Mammary epithelial cell (primary cell): ENCODE measurements around the gene PCDHGA5.

Experiments used
- EZH2 ChIP-seq: IDR thresholded peaks from 2 replicates; pipeline ENCODE4 v1.6.1; 2012; ENCODE audit warnings: low read length, inconsistent platforms, borderline replicate concordance
- TF ChIP-seq, protein P1 (sequence below), 2 donors: IDR thresholded peaks in 1 of 2; conservative IDR thresholded peaks in 1 of 2; 2 replicates each; pipeline ENCODE4 v1.5.1; 2011 to 2012; ENCODE audit warnings: inconsistent platforms in 2 of 2, low read length in 2 of 2, mild to moderate bottlenecking in 2 of 2, control low read depth in 1 of 2, low read depth in 1 of 2; ENCODE audit not compliant: insufficient read depth in 1 of 2; ENCODE audit errors: extremely low read depth in 1 of 2

DNA sequence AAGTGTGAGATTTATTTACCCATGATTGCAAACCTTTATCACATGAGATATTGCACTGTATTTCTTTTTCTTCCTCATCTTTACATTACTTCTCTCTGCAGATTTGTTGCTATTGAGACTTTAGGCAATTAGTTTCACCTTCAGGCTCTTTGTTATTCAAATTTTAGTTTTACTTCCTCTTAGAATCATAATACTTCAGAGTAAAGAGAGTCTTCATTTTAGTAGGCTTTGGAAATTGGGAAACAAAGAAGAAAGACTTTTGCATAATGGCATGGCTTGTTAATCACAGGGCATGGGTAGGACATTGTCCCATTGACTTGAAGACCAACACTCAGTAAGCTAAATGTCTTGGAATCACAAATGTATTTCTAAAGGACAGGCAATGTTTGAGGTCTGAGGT is 1.2 kb upstream of the PCDHGA5 start:
- TF ChIP-seq, protein P1, sequence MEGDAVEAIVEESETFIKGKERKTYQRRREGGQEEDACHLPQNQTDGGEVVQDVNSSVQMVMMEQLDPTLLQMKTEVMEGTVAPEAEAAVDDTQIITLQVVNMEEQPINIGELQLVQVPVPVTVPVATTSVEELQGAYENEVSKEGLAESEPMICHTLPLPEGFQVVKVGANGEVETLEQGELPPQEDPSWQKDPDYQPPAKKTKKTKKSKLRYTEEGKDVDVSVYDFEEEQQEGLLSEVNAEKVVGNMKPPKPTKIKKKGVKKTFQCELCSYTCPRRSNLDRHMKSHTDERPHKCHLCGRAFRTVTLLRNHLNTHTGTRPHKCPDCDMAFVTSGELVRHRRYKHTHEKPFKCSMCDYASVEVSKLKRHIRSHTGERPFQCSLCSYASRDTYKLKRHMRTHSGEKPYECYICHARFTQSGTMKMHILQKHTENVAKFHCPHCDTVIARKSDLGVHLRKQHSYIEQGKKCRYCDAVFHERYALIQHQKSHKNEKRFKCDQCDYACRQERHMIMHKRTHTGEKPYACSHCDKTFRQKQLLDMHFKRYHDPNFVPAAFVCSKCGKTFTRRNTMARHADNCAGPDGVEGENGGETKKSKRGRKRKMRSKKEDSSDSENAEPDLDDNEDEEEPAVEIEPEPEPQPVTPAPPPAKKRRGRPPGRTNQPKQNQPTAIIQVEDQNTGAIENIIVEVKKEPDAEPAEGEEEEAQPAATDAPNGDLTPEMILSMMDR (conservative IDR thresholded peaks at IDR 0.05 in 1 of 2, IDR thresholded peaks at IDR 0.05 in 1 of 2; ENCODE audit: extremely low read depth in 1 of 2, insufficient read depth in 1 of 2, low read depth in 1 of 2, low read length in 2 of 2): no peak
- TF ChIP-seq EZH2: no peak
